HCT116 (cell line): ENCODE results near the gene CMIP. TPM values are rescaled to one million over a fixed set of nuclear protein-coding genes. Genes with fewer than 3 reads are reported as not detected.

ENCODE experiments used
- ATAC-seq: fragments of 200-7000 bp; cut with Tn5 transposase; 2 replicates; pipeline ENCODE4 v1.9.1; 2020; ENCODE audit warnings: mild to moderate bottlenecking, moderate library complexity
- BruUV-seq: library from RNA; stranded (reverse); fragments of 400-500 nt; replicated peaks from 2 replicates; lab custom pipeline; 2021; lab: Mats Ljungman, UMichigan
- CTCF ChIA-PET: fragments of 300-600 bp; sonication (Branson Sonifier 250); formaldehyde crosslinking; loops from one replicate; lab custom pipeline; 2021; ENCODE audit warnings: antibody characterized with exemption; lab: Charles Lee
- POLR2A ChIA-PET: fragments of 300-600, 350-600 bp; sonication (Branson Sonifier 250); formaldehyde crosslinking; loops from one replicate; lab custom pipeline; 2021; ENCODE audit warnings: antibody characterized with exemption; lab: Charles Lee
- RAD21 ChIA-PET, 2 experiments: fragments of 300-600 bp; sonication (Branson Sonifier 250); formaldehyde crosslinking; loops; one replicate each; lab custom pipeline; 2023; ENCODE audit warnings: low total read pairs in 2 of 2; ENCODE audit not compliant: uncharacterized antibody in 2 of 2, unreplicated experiment in 2 of 2, low non-redundant PET in 1 of 2; lab: Charles Lee
- DNase-seq: peaks from one replicate; pipeline ENCODE4 v3.0.0-alpha.2; 2010; ENCODE audit warnings: low read depth, low spot score
- H2AFZ ChIP-seq: fragments of 200-600 bp; shearing (Covaris generic), sonication (generic); 2 replicates; pipeline ENCODE4 v1.6.1; 2017; ENCODE audit warnings: low read depth, mixed run types, mixed read lengths, antibody characterized with exemption, low read length; ENCODE audit not compliant: poor library complexity, severe bottlenecking
- H3K27ac ChIP-seq: 2 replicates; pipeline ENCODE4 v1.5.1; 2012; ENCODE audit warnings: low read depth, low read length
- H3K27me3 ChIP-seq: fragments of 200-600 bp; sonication (generic); 2 replicates; pipeline ENCODE4 v1.6.1; 2016; ENCODE audit warnings: mixed run types, low read length, mixed read lengths; ENCODE audit not compliant: insufficient read depth
- H3K36me3 ChIP-seq, 2 experiments: fragments of 200-500 bp in 1 of 2; fragments of 200-600 bp in 1 of 2; sonication (Bioruptor generic) in 1 of 2; sonication (generic) in 1 of 2; 2 replicates each; pipeline versions ENCODE4 v1.5.1 to v1.6.1; 2014 to 2016; ENCODE audit warnings: low read length in 2 of 2, inconsistent platforms in 1 of 2, mixed read lengths in 1 of 2, mixed run types in 1 of 2; ENCODE audit not compliant: insufficient read depth in 2 of 2, control insufficient read depth in 1 of 2
- H3K4me1 ChIP-seq, 2 experiments: fragments of 200-600 bp in 1 of 2; sonication (generic) in 1 of 2; 2 replicates each; pipeline versions ENCODE4 v1.5.1 to v1.6.1; 2012 to 2017; ENCODE audit warnings: low read length in 2 of 2, inconsistent platforms in 1 of 2, mild to moderate bottlenecking in 1 of 2, mixed read lengths in 1 of 2, mixed run types in 1 of 2, moderate library complexity in 1 of 2; ENCODE audit not compliant: insufficient read depth in 2 of 2, control insufficient read depth in 1 of 2
- H3K4me2 ChIP-seq: fragments of 200-600 bp; sonication (generic); 2 replicates; pipeline ENCODE4 v1.6.1; 2017; ENCODE audit warnings: mixed run types, low read length, mixed read lengths
- H3K4me3 ChIP-seq, 2 experiments: fragments of 200-600 bp in 1 of 2; sonication (generic) in 1 of 2; replicated peaks in 1 of 2; 2 replicates each; pipeline ENCODE4 v1.5.1; 2011 to 2016; ENCODE audit warnings: low read length in 2 of 2, control low read depth in 1 of 2, low read depth in 1 of 2, mild to moderate bottlenecking in 1 of 2, mixed read lengths in 1 of 2, mixed run types in 1 of 2
- H3K79me2 ChIP-seq: fragments of 200-600 bp; sonication (generic); 2 replicates; pipeline ENCODE4 v1.6.1; 2017; ENCODE audit warnings: mild to moderate bottlenecking, mixed run types, low read length, moderate library complexity, mixed read lengths; ENCODE audit not compliant: insufficient read depth
- H3K9ac ChIP-seq: fragments of 200-600 bp; sonication (generic); 2 replicates; pipeline ENCODE4 v1.6.1; 2016; ENCODE audit warnings: low read length, mixed read lengths
- H3K9me2 ChIP-seq: fragments of 200-600 bp; sonication (generic), shearing (Covaris generic); 2 replicates; pipeline ENCODE4 v1.6.1; 2017; ENCODE audit warnings: mixed run types, mild to moderate bottlenecking, moderate library complexity; ENCODE audit not compliant: insufficient read depth
- H3K9me3 ChIP-seq, 2 experiments: fragments of 200-500 bp in 1 of 2; fragments of 200-600 bp in 1 of 2; sonication (Bioruptor generic) in 1 of 2; sonication (generic) in 1 of 2; 2 replicates each; pipeline ENCODE4 v1.6.1; 2014 to 2017; ENCODE audit warnings: low read length in 2 of 2, mixed read lengths in 2 of 2, inconsistent platforms in 1 of 2, low read depth in 1 of 2, mild to moderate bottlenecking in 1 of 2, mixed run types in 1 of 2, moderate library complexity in 1 of 2; ENCODE audit not compliant: control insufficient read depth in 1 of 2, insufficient read depth in 1 of 2
- H4K20me1 ChIP-seq: fragments of 200-600 bp; sonication (generic), shearing (Covaris generic); 2 replicates; pipeline ENCODE4 v1.6.1; 2017; ENCODE audit warnings: mixed run types, mild to moderate bottlenecking, moderate library complexity; ENCODE audit not compliant: insufficient read depth
- ATF3 ChIP-seq: IDR thresholded peaks from 2 replicates; pipeline ENCODE4 v1.6.1; 2012
- CEBPB ChIP-seq: IDR thresholded peaks from 2 replicates; pipeline ENCODE4 v1.6.1; 2012; ENCODE audit warnings: low read depth
- EGR1 ChIP-seq: IDR thresholded peaks from 2 replicates; pipeline ENCODE4 v1.6.1; 2012; ENCODE audit warnings: low read depth
- ELF1 ChIP-seq: IDR thresholded peaks from 2 replicates; pipeline ENCODE4 v1.6.1; 2012; ENCODE audit warnings: low read depth, borderline replicate concordance
- EZH2 ChIP-seq: fragments of 200-600 bp; sonication (generic); IDR thresholded peaks from 2 replicates; pipeline ENCODE4 v1.6.1; 2017; ENCODE audit warnings: antibody characterized with exemption, mixed run types
- EZH2phosphoT487 ChIP-seq: fragments of 200-600 bp; IDR thresholded peaks from 2 replicates; pipeline ENCODE4 v1.6.1; 2018; ENCODE audit warnings: antibody characterized with exemption, borderline replicate concordance
- FOSL1 ChIP-seq: IDR thresholded peaks from 2 replicates; pipeline ENCODE4 v1.6.1; 2012; ENCODE audit warnings: low read depth
- JUND ChIP-seq: IDR thresholded peaks from 2 replicates; pipeline ENCODE4 v1.6.1; 2012
- MAX ChIP-seq: IDR thresholded peaks from 2 replicates; pipeline ENCODE4 v1.6.1; 2012
- POLR2AphosphoS5 ChIP-seq: IDR thresholded peaks from 2 replicates; pipeline ENCODE4 v1.6.1; 2011; ENCODE audit warnings: mild to moderate bottlenecking, low read depth, low read length, moderate library complexity
- RAD21 ChIP-seq: IDR thresholded peaks from 2 replicates; pipeline ENCODE4 v1.6.1; 2012; ENCODE audit warnings: low read depth, mild to moderate bottlenecking
- SIN3A ChIP-seq: IDR thresholded peaks from 2 replicates; pipeline ENCODE4 v1.6.1; 2012; ENCODE audit warnings: low read depth
- SP1 ChIP-seq: IDR thresholded peaks from 2 replicates; pipeline ENCODE4 v1.6.1; 2012; ENCODE audit warnings: low read depth
- SRF ChIP-seq: IDR thresholded peaks from 2 replicates; pipeline ENCODE4 v1.6.1; 2012; ENCODE audit warnings: low read depth
- TCF7L2 ChIP-seq: IDR thresholded peaks from 2 replicates; pipeline ENCODE4 v1.7.0; 2011; ENCODE audit warnings: borderline replicate concordance, inconsistent platforms; ENCODE audit not compliant: insufficient read depth, insufficient read length; ENCODE audit errors: extremely low read depth
- intact Hi-C: fragments of 100-400 bp; cut with micrococcal nuclease; formaldehyde crosslinking; loops from 2 replicates; pipeline ENCODE4 v1.10.0; 2022
- total RNA-seq: library from RNA; stranded (reverse); gene quantifications from one replicate; pipeline ENCODE4 v1.2.1, GENCODE V29; 2021; ENCODE audit not compliant: unreplicated experiment
- TF ChIP-seq, protein P1 (sequence below): IDR thresholded peaks from 2 replicates; pipeline ENCODE4 v1.6.1; 2012; ENCODE audit warnings: low read depth

The CMIP gene
- total RNA-seq, 1 experiment from 2014 or later = 64.6 TPM

- TF ChIP-seq EGR1 = no peak
- no peak for TF ChIP-seq ATF3
- TF ChIP-seq EZH2 = no peak
Observed at GRCh38 chr16:81602256-81602776, 157.7 kb downstream of the CMIP start (continued).

- Histone ChIP-seq H3K27me3 (no peaks in the 10 kb centered on the region), H3K4me3 (no peak overlapping the region), H3K27ac (no peak overlapping the region), H2AFZ (no peak overlapping the region), H3K4me1 (peaks cover 43 to 59% of the 10 kb centered on the region in 2 experiments), H3K4me2 (no peak overlapping the region), H4K20me1 (no peaks in the 10 kb centered on the region), H3K9me3 (no peaks in the 10 kb centered on the region), H3K79me2 (peaks cover 81% of the 10 kb centered on the region), H3K9ac (no peak overlapping the region), H3K9me2 (no peaks in the 10 kb centered on the region), H3K36me3 (peaks cover 0 to 7% of the 10 kb centered on the region in 2 experiments; a peak in 2 of 4 replicates)
- RAD21 ChIA-PET = no interaction called here
- DNase-seq (no peak), ATAC-seq (no peak)
- no TSS peak for BruUV-seq
- intact Hi-C loops = no loop called here
- TF ChIP-seq TCF7L2 (no peak), JUND (no peak), CEBPB (no peak), ELF1 (no peak), SP1 (no peak), SRF (no peak), MAX (no peak), EGR1 (no peak), SIN3A (no peak), EZH2phosphoT487 (no peak), RAD21 (no peak), POLR2AphosphoS5 (no peak), FOSL1 (no peak)
- TF ChIP-seq, protein P1, sequence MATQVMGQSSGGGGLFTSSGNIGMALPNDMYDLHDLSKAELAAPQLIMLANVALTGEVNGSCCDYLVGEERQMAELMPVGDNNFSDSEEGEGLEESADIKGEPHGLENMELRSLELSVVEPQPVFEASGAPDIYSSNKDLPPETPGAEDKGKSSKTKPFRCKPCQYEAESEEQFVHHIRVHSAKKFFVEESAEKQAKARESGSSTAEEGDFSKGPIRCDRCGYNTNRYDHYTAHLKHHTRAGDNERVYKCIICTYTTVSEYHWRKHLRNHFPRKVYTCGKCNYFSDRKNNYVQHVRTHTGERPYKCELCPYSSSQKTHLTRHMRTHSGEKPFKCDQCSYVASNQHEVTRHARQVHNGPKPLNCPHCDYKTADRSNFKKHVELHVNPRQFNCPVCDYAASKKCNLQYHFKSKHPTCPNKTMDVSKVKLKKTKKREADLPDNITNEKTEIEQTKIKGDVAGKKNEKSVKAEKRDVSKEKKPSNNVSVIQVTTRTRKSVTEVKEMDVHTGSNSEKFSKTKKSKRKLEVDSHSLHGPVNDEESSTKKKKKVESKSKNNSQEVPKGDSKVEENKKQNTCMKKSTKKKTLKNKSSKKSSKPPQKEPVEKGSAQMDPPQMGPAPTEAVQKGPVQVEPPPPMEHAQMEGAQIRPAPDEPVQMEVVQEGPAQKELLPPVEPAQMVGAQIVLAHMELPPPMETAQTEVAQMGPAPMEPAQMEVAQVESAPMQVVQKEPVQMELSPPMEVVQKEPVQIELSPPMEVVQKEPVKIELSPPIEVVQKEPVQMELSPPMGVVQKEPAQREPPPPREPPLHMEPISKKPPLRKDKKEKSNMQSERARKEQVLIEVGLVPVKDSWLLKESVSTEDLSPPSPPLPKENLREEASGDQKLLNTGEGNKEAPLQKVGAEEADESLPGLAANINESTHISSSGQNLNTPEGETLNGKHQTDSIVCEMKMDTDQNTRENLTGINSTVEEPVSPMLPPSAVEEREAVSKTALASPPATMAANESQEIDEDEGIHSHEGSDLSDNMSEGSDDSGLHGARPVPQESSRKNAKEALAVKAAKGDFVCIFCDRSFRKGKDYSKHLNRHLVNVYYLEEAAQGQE = no peak
- POLR2A ChIA-PET = no interaction called here
- CTCF ChIA-PET = interaction anchor here (1.3 to 1.5 kb wide), 2 partner anchors 15 to 95 kb away, joined by 3 to 4 read pairs; no protein-coding TSS in a partner anchor
Observed at GRCh38 chr16:81602792-81603191, 158.2 kb downstream of the CMIP start.
